Panc1 (cell line): ENCODE results near the gene MRPL27. TPM values are rescaled to one million over a fixed set of nuclear protein-coding genes. Genes with fewer than 3 reads are reported as not detected.

Experiments used
- ATAC-seq: fragments of 200-7000 bp; cut with Tn5 transposase; 2 replicates; pipeline ENCODE4 v1.9.1; 2020; ENCODE audit warnings: mild to moderate bottlenecking, moderate library complexity
- BruUV-seq: library from RNA; stranded (reverse); fragments of 400-500 nt; replicated peaks from 2 replicates; lab custom pipeline; 2021; lab: Mats Ljungman, UMichigan
- CTCF ChIA-PET: fragments of 300-600 bp; sonication (Branson Sonifier 250); formaldehyde crosslinking; loops from one replicate; lab custom pipeline; 2022; ENCODE audit warnings: antibody characterized with exemption; lab: Charles Lee
- POLR2A ChIA-PET: fragments of 300-600 bp; sonication (Branson Sonifier 250); formaldehyde crosslinking; loops from one replicate; lab custom pipeline; 2022; ENCODE audit warnings: antibody characterized with exemption; lab: Charles Lee
- DNase-seq: peaks from one replicate; pipeline ENCODE4 v3.0.0-alpha.2; 2010; ENCODE audit warnings: low read depth, low spot score
- H3K27ac ChIP-seq: 2 replicates; pipeline ENCODE4 v1.5.1; 2011; ENCODE audit warnings: mild to moderate bottlenecking, low read length, inconsistent platforms
- H3K27me3 ChIP-seq: fragments of 200-500 bp; sonication (Bioruptor generic); 2 replicates; pipeline ENCODE4 v1.6.0; 2014; ENCODE audit warnings: low read length, inconsistent platforms; ENCODE audit not compliant: control insufficient read depth, insufficient read depth
- H3K36me3 ChIP-seq: fragments of 200-500 bp; sonication (Bioruptor generic); 2 replicates; pipeline ENCODE4 v1.5.1; 2014; ENCODE audit warnings: inconsistent platforms, mild to moderate bottlenecking, low read length, moderate library complexity; ENCODE audit not compliant: control insufficient read depth, insufficient read depth
- H3K4me1 ChIP-seq: 2 replicates; pipeline ENCODE4 v1.5.1; 2011; ENCODE audit warnings: inconsistent platforms, mild to moderate bottlenecking, low read length, moderate library complexity; ENCODE audit not compliant: control insufficient read depth, insufficient read depth
- H3K4me3 ChIP-seq, 2 experiments: 2 replicates each; pipeline ENCODE4 v1.5.1; 2011 to 2012; ENCODE audit warnings: low read depth in 2 of 2, low read length in 2 of 2, mild to moderate bottlenecking in 2 of 2, inconsistent platforms in 1 of 2, moderate library complexity in 1 of 2
- H3K9me3 ChIP-seq: fragments of 200-500 bp; sonication (Bioruptor generic); 2 replicates; pipeline ENCODE4 v1.5.1; 2014; ENCODE audit warnings: low read depth, mild to moderate bottlenecking, inconsistent platforms, low read length, moderate library complexity; ENCODE audit not compliant: control insufficient read depth, insufficient read depth
- CTCF ChIP-seq: fragments of 450-650 bp; IDR thresholded peaks from 2 replicates; pipeline ENCODE4 v1.5.1; 2017; ENCODE audit warnings: mild to moderate bottlenecking
- POLR2AphosphoS5 ChIP-seq: IDR thresholded peaks from 2 replicates; pipeline ENCODE4 v1.6.1; 2012; ENCODE audit warnings: mild to moderate bottlenecking, low read depth, low read length, moderate library complexity
- REST ChIP-seq, 2 experiments: IDR thresholded peaks; 2 replicates each; pipeline ENCODE4 v1.6.1; 2011 to 2012; ENCODE audit warnings: low read depth in 2 of 2, control low read depth in 1 of 2, low read length in 1 of 2, mild to moderate bottlenecking in 1 of 2, moderate library complexity in 1 of 2; ENCODE audit not compliant: insufficient read depth in 1 of 2
- SIN3A ChIP-seq: IDR thresholded peaks from 2 replicates; pipeline ENCODE4 v1.6.1; 2012; ENCODE audit warnings: low read depth, mild to moderate bottlenecking, low read length, moderate library complexity, borderline replicate concordance; ENCODE audit not compliant: insufficient read depth
- TCF7L2 ChIP-seq: IDR thresholded peaks from 2 replicates; pipeline ENCODE4 v1.6.1; 2011; ENCODE audit warnings: mild to moderate bottlenecking, low read depth, low read length, inconsistent platforms
- in situ Hi-C: cut with HindIII; loops from 2 replicates; pipeline ENCODE4 v1.10.0; 2016; ENCODE audit warnings: low sequenced_read_pairs, low pct_unique_long_range_greater_than_20kb
- intact Hi-C: fragments of 100-400 bp; cut with micrococcal nuclease; formaldehyde crosslinking; loops from one replicate; pipeline ENCODE4 v1.10.0; 2022; ENCODE audit not compliant: unreplicated experiment
- total RNA-seq: library from RNA; stranded (reverse); gene quantifications from one replicate; pipeline ENCODE4 v1.2.1, GENCODE V29; 2021; ENCODE audit not compliant: unreplicated experiment

MRPL27 gene
- total RNA-seq, 1 experiment from 2014 or later = 136 TPM

GRCh38 chr17:50359998-50360461, 13.0 kb downstream of the MRPL27 start:
- in situ Hi-C loops (no loop called here), intact Hi-C loops (no loop called here)
- Histone ChIP-seq H3K4me3 (no peak overlapping the region), H3K9me3 (no peaks in the 10 kb centered on the region), H3K4me1 (peaks cover 7% of the 10 kb centered on the region; the same call in 1 of the 2 replicates), H3K27ac (no peak overlapping the region), H3K27me3 (no peaks in the 10 kb centered on the region), H3K36me3 (0 out of 2 replicates have a peak, but pooled peaks cover 2% of the 10 kb centered on the region)
- ATAC-seq (no peak), DNase-seq (no peak)
- CTCF ChIA-PET = no interaction called here
- no TSS peak for BruUV-seq
- POLR2A ChIA-PET = no interaction called here
- TF ChIP-seq TCF7L2 (no peak), CTCF (no peak), POLR2AphosphoS5 (no peak), REST (IDR thresholded peaks at IDR 0.05; ENCODE audit: insufficient read depth in 1 of 2, low read depth in 2 of 2, low read length in 1 of 2) (no peak), SIN3A (no peak)

DNA sequence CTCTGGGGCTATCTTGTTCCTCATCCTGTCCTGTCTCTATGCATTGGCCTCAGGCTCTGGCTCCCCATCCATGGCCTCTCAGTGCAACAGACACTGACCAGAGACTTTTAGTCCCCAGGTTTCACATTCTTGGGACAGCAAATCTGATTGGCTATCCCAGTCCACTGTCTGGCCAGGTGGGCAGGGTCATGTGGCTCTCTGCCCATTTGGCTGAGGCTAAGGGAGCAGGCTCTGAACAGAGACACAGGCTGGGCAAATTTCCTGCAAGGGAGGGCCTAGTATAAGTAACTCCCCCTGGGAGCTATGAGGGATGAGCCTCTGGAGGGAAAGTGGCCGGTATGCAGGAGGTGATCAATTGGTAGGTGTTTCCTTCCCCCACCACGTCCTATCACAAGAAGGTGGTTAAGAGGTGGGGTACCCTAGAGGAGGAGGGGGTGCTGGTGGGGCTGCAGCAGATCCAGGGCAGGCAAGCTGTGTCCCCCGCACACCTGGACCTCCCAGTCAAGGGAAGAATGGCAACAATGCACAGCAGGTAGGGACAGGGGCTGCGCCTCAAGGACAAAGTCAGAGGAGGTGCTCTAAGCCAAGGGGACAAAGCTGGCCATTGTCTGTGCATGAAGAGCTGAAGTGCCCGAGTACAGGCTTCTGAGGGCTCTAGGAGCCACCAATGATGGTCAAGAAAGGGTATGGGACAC, 13.8 kb downstream of the MRPL27 start:
- intact Hi-C loops = no loop called here
- no peak for TF ChIP-seq POLR2AphosphoS5
- TF ChIP-seq REST (IDR thresholded peaks at IDR 0.05; ENCODE audit: insufficient read depth in 1 of 2, low read depth in 2 of 2, low read length in 1 of 2) = no peak
- no peak for TF ChIP-seq SIN3A
- TF ChIP-seq TCF7L2 = no peak
- no peak for TF ChIP-seq CTCF
- Histone ChIP-seq H3K4me3 (no peak overlapping the region), H3K36me3 (0 out of 2 replicates have a peak, but pooled peaks cover 2% of the 10 kb centered on the region), H3K4me1 (peaks cover 7% of the 10 kb centered on the region; the same call in 1 of the 2 replicates), H3K9me3 (no peaks in the 10 kb centered on the region), H3K27ac (no peak overlapping the region), H3K27me3 (no peaks in the 10 kb centered on the region)
- BruUV-seq = no TSS peak
- ChIA-PET POLR2A (no interaction called here), CTCF (no interaction called here)
- ATAC-seq (no peak), DNase-seq (no peak)
- in situ Hi-C loops = no loop called here
